Measurements from ENCODE around the gene FADS1.
A peak's percentile ranks its signal among the peaks of the same experiment; 100 is the strongest.

Gene FADS1

GRCh38 chr11:61762223-61762615, 54.6 kb downstream of the FADS1 start:
- Mint-ChIP-seq H3K27ac (peak overlapping the region; percentile 77 to 90 (median 81)), H3K36me3 (ENCODE audit: low read depth) (no peaks in the 10 kb centered on the region), H3K4me3 (no peak overlapping the region), H3K4me1 (peaks cover 16% of the 10 kb centered on the region), H3K27me3 (ENCODE audit: low read depth) (peaks cover 7% of the 10 kb centered on the region), H3K9me3 (no peaks in the 10 kb centered on the region)
- TF ChIP-seq, protein P1, sequence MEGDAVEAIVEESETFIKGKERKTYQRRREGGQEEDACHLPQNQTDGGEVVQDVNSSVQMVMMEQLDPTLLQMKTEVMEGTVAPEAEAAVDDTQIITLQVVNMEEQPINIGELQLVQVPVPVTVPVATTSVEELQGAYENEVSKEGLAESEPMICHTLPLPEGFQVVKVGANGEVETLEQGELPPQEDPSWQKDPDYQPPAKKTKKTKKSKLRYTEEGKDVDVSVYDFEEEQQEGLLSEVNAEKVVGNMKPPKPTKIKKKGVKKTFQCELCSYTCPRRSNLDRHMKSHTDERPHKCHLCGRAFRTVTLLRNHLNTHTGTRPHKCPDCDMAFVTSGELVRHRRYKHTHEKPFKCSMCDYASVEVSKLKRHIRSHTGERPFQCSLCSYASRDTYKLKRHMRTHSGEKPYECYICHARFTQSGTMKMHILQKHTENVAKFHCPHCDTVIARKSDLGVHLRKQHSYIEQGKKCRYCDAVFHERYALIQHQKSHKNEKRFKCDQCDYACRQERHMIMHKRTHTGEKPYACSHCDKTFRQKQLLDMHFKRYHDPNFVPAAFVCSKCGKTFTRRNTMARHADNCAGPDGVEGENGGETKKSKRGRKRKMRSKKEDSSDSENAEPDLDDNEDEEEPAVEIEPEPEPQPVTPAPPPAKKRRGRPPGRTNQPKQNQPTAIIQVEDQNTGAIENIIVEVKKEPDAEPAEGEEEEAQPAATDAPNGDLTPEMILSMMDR (IDR thresholded peaks at IDR 0.05; ENCODE audit: unreplicated experiment in 3 of 3) = no peak

GRCh38 chr11:61761440-61762222, 55.2 kb downstream of the FADS1 start:
- Mint-ChIP-seq H3K27me3 (ENCODE audit: low read depth) (peaks cover 7% of the 10 kb centered on the region), H3K36me3 (ENCODE audit: low read depth) (no peaks in the 10 kb centered on the region), H3K9me3 (no peaks in the 10 kb centered on the region), H3K4me1 (peaks cover 16% of the 10 kb centered on the region), H3K27ac (peak overlapping the region; percentile 77 to 90 (median 81)), H3K4me3 (peak overlapping the region in 1 of 3 experiments; percentile 31)
- TF ChIP-seq, protein P1 (IDR thresholded peaks at IDR 0.05; ENCODE audit: unreplicated experiment in 3 of 3) = no peak

- peaks cover 7% of the 10 kb centered on the region for H3K27me3 Mint-ChIP-seq (ENCODE audit: low read depth)
- H3K36me3 Mint-ChIP-seq (ENCODE audit: low read depth) = no peaks in the 10 kb centered on the region
- H3K27ac Mint-ChIP-seq = no peak overlapping the region
- TF ChIP-seq, protein P1 (IDR thresholded peaks at IDR 0.05; ENCODE audit: unreplicated experiment in 3 of 3) = no peak
- peaks cover 16% of the 10 kb centered on the region for H3K4me1 Mint-ChIP-seq
- H3K9me3 Mint-ChIP-seq = no peaks in the 10 kb centered on the region
- H3K4me3 Mint-ChIP-seq = no peak overlapping the region
Measured at GRCh38 chr11:61760946-61761345, 55.9 kb downstream of the FADS1 start.

DNA sequence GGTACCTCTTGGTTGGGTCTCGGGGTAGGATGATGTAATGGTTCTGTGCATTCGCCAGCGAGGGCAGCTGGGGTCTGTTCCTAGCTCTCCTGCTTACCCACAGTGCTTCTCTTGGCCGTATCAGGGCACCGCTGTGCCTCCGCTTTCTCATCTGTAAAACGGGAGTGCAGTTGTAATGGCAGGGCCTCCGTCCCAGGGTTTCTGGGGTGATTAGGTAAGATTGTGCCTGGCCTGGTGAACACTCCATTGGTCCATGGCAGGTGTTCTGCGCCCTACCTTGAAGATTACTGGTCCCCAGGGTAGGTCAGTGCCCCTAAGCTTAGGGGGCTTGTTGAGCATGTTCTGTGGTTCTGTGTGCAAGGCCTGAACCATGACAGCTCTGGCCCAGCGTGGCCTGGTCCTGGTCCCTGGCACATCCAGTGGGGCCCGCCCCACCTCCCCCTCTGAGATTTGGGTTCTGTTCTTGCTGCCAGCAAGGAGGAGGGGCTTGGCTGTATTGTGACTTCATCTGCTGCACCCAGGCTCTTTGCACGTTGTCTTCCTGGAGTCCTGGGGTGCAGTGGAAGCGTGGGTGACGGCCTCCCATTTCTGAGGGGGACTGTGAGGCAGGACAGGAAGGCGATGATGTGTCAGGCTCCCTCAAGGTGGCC, 59.5 kb downstream of the FADS1 start:
- H3K36me3 Mint-ChIP-seq (ENCODE audit: low read depth) = no peaks in the 10 kb centered on the region
- peak overlapping the region in 2 of 3 experiments; percentile 65 to 89 for H3K27ac Mint-ChIP-seq
- TF ChIP-seq, protein P1 (IDR thresholded peaks at IDR 0.05; ENCODE audit: unreplicated experiment in 3 of 3) = no peak
- H3K4me1 Mint-ChIP-seq = peaks cover 25% of the 10 kb centered on the region
- no peak overlapping the region for H3K4me3 Mint-ChIP-seq
- H3K27me3 Mint-ChIP-seq (ENCODE audit: low read depth) = peaks cover 19% of the 10 kb centered on the region
- no peaks in the 10 kb centered on the region for H3K9me3 Mint-ChIP-seq

DNA sequence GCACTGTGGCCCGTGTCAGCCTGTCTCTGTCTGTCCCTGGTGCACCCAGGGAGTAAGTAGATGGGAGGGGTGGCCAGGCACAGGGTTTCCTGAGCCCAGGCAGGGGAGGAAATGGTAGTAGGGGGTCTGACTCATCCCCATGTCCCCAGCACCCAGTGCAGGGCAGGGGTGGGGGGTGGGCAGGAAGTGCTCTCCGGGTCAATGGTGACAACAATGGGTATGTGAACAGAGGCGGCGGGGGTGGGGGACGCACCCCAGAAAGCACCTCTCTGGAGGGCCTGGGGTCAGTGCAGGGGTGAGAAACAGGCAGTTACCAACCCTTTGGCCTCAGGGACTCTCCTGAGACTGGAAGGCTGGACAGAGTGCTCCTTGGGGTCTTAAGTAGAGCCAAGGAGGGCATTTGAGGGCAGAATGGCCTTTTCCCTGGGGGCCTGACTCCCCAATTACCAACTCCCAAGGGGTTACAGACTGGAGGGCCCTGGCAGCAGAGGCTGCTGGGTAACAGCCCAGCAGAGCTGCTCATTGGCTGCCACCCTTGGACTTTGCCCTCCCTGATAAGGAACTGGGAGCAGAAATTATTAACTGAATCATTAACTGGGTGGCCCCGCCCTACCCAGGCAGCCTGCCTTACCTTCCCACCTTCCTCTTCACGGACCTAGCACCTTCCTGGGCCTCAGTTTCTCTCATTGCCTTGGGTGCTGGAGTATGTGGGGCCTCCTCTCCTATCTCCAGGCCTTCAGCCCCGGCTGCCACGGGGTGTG, 60.2 kb downstream of the FADS1 start:
- H3K4me3 Mint-ChIP-seq = no peak overlapping the region
- peak overlapping the region; percentile 55 to 89 (median 65) for H3K27ac Mint-ChIP-seq
- peaks cover 19% of the 10 kb centered on the region for H3K4me1 Mint-ChIP-seq
- H3K27me3 Mint-ChIP-seq (ENCODE audit: low read depth) = peaks cover 19% of the 10 kb centered on the region
- TF ChIP-seq, protein P1 (IDR thresholded peaks at IDR 0.05; ENCODE audit: unreplicated experiment in 3 of 3) = no peak
- no peaks in the 10 kb centered on the region for H3K36me3 Mint-ChIP-seq (ENCODE audit: low read depth)
- no peaks in the 10 kb centered on the region for H3K9me3 Mint-ChIP-seq

Measured in nephron (organoid).